Neural progenitor cell (in vitro differentiated cells): ENCODE data around the gene ZNF423. TPM values are rescaled to one million over a fixed set of nuclear protein-coding genes. Genes with fewer than 3 reads are reported as not detected.
A peak's percentile ranks its signal among the peaks of the same experiment; 100 is the strongest.

Source experiments
- DNase-seq: peaks from one replicate; pipeline ENCODE4 v3.0.0-alpha.2; 2016; ENCODE audit warnings: low spot score
- H2AFZ ChIP-seq: fragments of 200-600 bp; sonication (generic); replicated peaks from 2 replicates; pipeline ENCODE4 v1.6.1; 2016; ENCODE audit warnings: antibody characterized with exemption
- H3F3A ChIP-seq: fragments of 200-600 bp; sonication (generic); 2 replicates; pipeline ENCODE4 v1.6.1; 2016; ENCODE audit warnings: antibody characterized with exemption, low read depth
- H3K27ac ChIP-seq: fragments of 200-600 bp; sonication (generic); 2 replicates; pipeline ENCODE4 v1.5.1; 2016; ENCODE audit warnings: mild to moderate bottlenecking
- H3K27me3 ChIP-seq: fragments of 200-600 bp; sonication (generic); 2 replicates; pipeline ENCODE4 v1.6.1; 2016; ENCODE audit warnings: mild to moderate bottlenecking, moderate library complexity
- H3K36me3 ChIP-seq: fragments of 200-600 bp; sonication (generic); 2 replicates; pipeline ENCODE4 v1.5.1; 2016
- H3K4me1 ChIP-seq: fragments of 200-600 bp; sonication (generic); 2 replicates; pipeline ENCODE4 v1.6.1; 2016; ENCODE audit warnings: mixed run types
- H3K4me2 ChIP-seq: fragments of 200-600 bp; sonication (generic); 2 replicates; pipeline ENCODE4 v1.6.1; 2016
- H3K4me3 ChIP-seq: fragments of 200-600 bp; sonication (generic); 2 replicates; pipeline ENCODE4 v1.5.1; 2016
- H3K79me2 ChIP-seq: fragments of 200-600 bp; sonication (generic); 2 replicates; pipeline ENCODE4 v1.6.1; 2016; ENCODE audit warnings: low read depth
- H3K9ac ChIP-seq: fragments of 200-600 bp; sonication (generic); 2 replicates; pipeline ENCODE4 v1.6.1; 2016
- H3K9me3 ChIP-seq: fragments of 200-600 bp; sonication (generic); 2 replicates; pipeline ENCODE4 v1.5.1; 2016; ENCODE audit warnings: low read depth
- H4K20me1 ChIP-seq: fragments of 200-600 bp; sonication (generic); 2 replicates; pipeline ENCODE4 v1.6.1; 2016; ENCODE audit warnings: low read depth
- H3K27ac Mint-ChIP-seq: 3 replicates; pipeline ENCODE4 v1.8.0; 2021; ENCODE audit warnings: mixed read lengths
- H3K27me3 Mint-ChIP-seq: 2 replicates; pipeline ENCODE4 v1.8.0; 2022; ENCODE audit warnings: low read depth, mild to moderate bottlenecking, inconsistent platforms, moderate library complexity, mixed read lengths; ENCODE audit not compliant: insufficient read depth
- H3K36me3 Mint-ChIP-seq: 3 replicates; pipeline ENCODE4 v1.8.0; 2021; ENCODE audit warnings: mixed read lengths
- H3K4me1 Mint-ChIP-seq: 3 replicates; pipeline ENCODE4 v1.8.0; 2021; ENCODE audit warnings: mixed read lengths
- H3K4me3 Mint-ChIP-seq: 3 replicates; pipeline ENCODE4 v1.8.0; 2021; ENCODE audit warnings: mild to moderate bottlenecking, moderate library complexity, mixed read lengths
- H3K9me3 Mint-ChIP-seq: 3 replicates; pipeline ENCODE4 v1.8.0; 2020; ENCODE audit warnings: mixed read lengths
- EZH2 ChIP-seq: fragments of 200-600 bp; sonication (generic); IDR thresholded peaks from 2 replicates; pipeline ENCODE4 v1.6.1; 2017; ENCODE audit warnings: antibody characterized with exemption, mild to moderate bottlenecking, moderate library complexity
- EZH2phosphoT487 ChIP-seq: fragments of 200-600 bp; sonication (generic); IDR thresholded peaks from 2 replicates; pipeline ENCODE4 v1.6.1; 2017; ENCODE audit warnings: antibody characterized with exemption
- total RNA-seq: library from RNA; depleted of rRNA; stranded (reverse); fragments of >200 nt; gene quantifications from 2 replicates; pipeline ENCODE4 v1.2.3, GENCODE V29; 2015; ENCODE audit warnings: low replicate concordance
- TF ChIP-seq, protein P1 (sequence below): fragments of 200-600 bp; sonication (generic); IDR thresholded peaks from 2 replicates; pipeline ENCODE4 v1.5.1; 2017; ENCODE audit warnings: antibody characterized with exemption, mild to moderate bottlenecking

ZNF423 gene
- total RNA-seq, 1 donor from 2014 or later, result 21.9 TPM

DNA sequence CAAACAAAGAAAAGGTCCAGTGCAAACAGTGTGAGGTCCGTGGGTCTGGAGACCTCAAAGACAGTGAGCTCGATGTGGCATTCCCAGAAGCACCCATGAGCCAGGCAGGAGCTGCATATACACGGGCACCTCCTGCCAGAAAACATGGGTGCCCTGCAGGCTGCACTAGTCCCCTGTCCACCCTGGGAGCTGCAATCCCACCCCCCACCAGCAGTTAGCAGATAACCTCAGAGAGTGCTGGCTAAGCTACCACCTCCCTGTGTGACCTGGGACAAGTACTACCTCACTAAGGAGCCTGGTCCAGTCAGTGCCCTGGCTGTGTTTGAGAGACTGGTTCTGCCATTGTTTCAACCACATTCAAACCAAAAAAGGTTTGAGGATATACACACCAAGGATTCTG, 135.7 kb downstream of the ZNF423 start:
- Histone ChIP-seq H3F3A (no peaks in the 10 kb centered on the region), H3K4me1 (peaks cover 7% of the 10 kb centered on the region), H3K4me2 (no peak overlapping the region), H3K27me3 (no peaks in the 10 kb centered on the region), H3K27ac (no peak overlapping the region), H3K4me3 (no peak overlapping the region), H4K20me1 (peaks cover 10% of the 10 kb centered on the region), H3K9me3 (no peaks in the 10 kb centered on the region), H3K36me3 (no peaks in the 10 kb centered on the region), H3K9ac (no peak overlapping the region), H2AFZ (no peak overlapping the region), H3K79me2 (peaks cover 61% of the 10 kb centered on the region)
- Mint-ChIP-seq H3K4me3 (no peak overlapping the region), H3K9me3 (peaks cover 8% of the 10 kb centered on the region), H3K4me1 (peaks cover 49% of the 10 kb centered on the region), H3K27ac (peak overlapping the region; percentile 46), H3K36me3 (peaks cover 63% of the 10 kb centered on the region), H3K27me3 (peaks cover 7% of the 10 kb centered on the region)
- TF ChIP-seq, protein P1, sequence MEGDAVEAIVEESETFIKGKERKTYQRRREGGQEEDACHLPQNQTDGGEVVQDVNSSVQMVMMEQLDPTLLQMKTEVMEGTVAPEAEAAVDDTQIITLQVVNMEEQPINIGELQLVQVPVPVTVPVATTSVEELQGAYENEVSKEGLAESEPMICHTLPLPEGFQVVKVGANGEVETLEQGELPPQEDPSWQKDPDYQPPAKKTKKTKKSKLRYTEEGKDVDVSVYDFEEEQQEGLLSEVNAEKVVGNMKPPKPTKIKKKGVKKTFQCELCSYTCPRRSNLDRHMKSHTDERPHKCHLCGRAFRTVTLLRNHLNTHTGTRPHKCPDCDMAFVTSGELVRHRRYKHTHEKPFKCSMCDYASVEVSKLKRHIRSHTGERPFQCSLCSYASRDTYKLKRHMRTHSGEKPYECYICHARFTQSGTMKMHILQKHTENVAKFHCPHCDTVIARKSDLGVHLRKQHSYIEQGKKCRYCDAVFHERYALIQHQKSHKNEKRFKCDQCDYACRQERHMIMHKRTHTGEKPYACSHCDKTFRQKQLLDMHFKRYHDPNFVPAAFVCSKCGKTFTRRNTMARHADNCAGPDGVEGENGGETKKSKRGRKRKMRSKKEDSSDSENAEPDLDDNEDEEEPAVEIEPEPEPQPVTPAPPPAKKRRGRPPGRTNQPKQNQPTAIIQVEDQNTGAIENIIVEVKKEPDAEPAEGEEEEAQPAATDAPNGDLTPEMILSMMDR, result no peak
- TF ChIP-seq EZH2phosphoT487, result no peak
- DNase-seq, result no peak

DNA sequence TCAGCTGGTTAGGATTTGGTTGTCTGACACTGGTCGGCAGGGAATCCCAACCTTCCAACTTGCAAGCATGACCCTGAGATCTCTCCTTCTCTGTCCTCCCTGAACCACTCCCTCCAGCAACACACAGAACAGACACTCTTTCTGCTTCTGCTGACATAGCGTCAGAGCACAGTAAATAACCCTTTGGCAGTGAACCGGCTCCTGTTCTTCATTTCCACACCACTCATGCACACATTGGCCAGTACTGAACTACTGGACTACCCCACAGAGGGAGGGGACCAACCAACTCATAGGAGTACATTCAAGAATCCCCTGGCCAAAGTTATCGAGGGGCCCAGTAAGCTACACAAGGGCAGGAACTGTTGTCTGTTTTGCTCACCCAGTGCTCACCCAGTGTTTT, 138.2 kb downstream of the ZNF423 start:
- Histone ChIP-seq H3K4me2 (no peak overlapping the region), H3K9me3 (no peaks in the 10 kb centered on the region), H3F3A (no peaks in the 10 kb centered on the region), H3K27me3 (no peaks in the 10 kb centered on the region), H2AFZ (no peak overlapping the region), H3K9ac (no peak overlapping the region), H3K36me3 (no peaks in the 10 kb centered on the region), H3K79me2 (peaks cover 58% of the 10 kb centered on the region), H3K4me1 (peaks cover 28% of the 10 kb centered on the region), H4K20me1 (peaks cover 32% of the 10 kb centered on the region), H3K27ac (no peak overlapping the region), H3K4me3 (no peak overlapping the region)
- Mint-ChIP-seq H3K36me3 (peaks cover 59% of the 10 kb centered on the region), H3K4me1 (peaks cover 64% of the 10 kb centered on the region), H3K4me3 (no peak overlapping the region), H3K9me3 (peaks cover 5% of the 10 kb centered on the region), H3K27ac (peak overlapping the region; percentile 52), H3K27me3 (peaks cover 7% of the 10 kb centered on the region)
- TF ChIP-seq, protein P1, result no peak
- no peak for TF ChIP-seq EZH2phosphoT487
- no peak for TF ChIP-seq EZH2
- DNase-seq, result no peak

DNA sequence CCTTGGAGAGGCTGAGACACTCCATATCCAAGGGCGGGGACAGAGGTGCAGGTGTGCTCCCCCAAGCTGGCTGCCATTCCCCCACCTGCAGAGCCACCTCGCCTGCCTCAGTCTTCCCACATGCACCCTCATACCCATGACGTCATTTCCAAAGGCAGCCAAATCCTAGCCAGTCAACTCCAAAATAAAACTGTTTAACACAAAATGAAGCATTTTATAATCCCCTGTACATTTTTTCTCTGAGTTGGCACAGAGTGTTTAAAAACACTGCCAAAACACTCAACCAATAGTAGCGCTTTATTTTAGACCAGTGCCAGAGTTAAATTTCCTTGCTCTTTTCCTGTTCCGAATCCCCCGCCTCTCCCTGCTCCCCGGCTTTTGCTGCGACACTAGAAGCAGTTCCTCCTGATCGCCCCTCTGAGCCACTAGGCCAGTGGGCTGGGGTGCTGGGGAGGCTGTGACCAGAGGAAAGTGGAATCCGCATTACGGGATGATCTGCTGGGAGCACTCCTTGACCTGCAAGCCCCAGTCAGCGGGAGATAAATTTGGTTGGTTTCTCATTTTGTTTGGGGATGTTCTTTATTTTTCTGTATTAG, 139.5 kb downstream of the ZNF423 start:
- Histone ChIP-seq H3F3A (no peaks in the 10 kb centered on the region), H3K4me2 (no peak overlapping the region), H3K4me1 (peaks cover 33% of the 10 kb centered on the region), H3K9me3 (no peaks in the 10 kb centered on the region), H3K27ac (no peak overlapping the region), H2AFZ (no peak overlapping the region), H3K36me3 (no peaks in the 10 kb centered on the region), H3K79me2 (peaks cover 53% of the 10 kb centered on the region), H3K27me3 (no peaks in the 10 kb centered on the region), H4K20me1 (peaks cover 44% of the 10 kb centered on the region), H3K9ac (no peak overlapping the region), H3K4me3 (no peak overlapping the region)
- H3K36me3 Mint-ChIP-seq, result peaks cover 53% of the 10 kb centered on the region
- H3K9me3 Mint-ChIP-seq, result peaks cover 5% of the 10 kb centered on the region
- H3K27me3 Mint-ChIP-seq, result peaks cover 7% of the 10 kb centered on the region
- DNase-seq, result no peak
- no peak overlapping the region for H3K4me3 Mint-ChIP-seq
- H3K4me1 Mint-ChIP-seq, result peaks cover 73% of the 10 kb centered on the region
- H3K27ac Mint-ChIP-seq, result peak overlapping the region; percentile 25
- TF ChIP-seq, protein P1, result no peak
- TF ChIP-seq EZH2 (no peak), EZH2phosphoT487 (no peak)
